H9 (cell line): Measurements from ENCODE around the gene MUC5AC. TPM values are rescaled to one million over a fixed set of nuclear protein-coding genes. Genes with fewer than 3 reads are reported as not detected.
"Not testable (repeated sequence)": the region's sequence is repeated elsewhere in the genome, so short reads cannot be mapped to it uniquely, and the experiment has no call there.

Experiments
- DNase-seq: peaks from one replicate; pipeline ENCODE4 v3.0.0-alpha.2; 2017
- H2AFZ ChIP-seq: one replicate; pipeline ENCODE4 v1.6.1; 2013; ENCODE audit warnings: mild to moderate bottlenecking, low read length, control low read depth, moderate library complexity
- H2AK5ac ChIP-seq: 2 replicates; pipeline ENCODE4 v1.6.1; 2013; ENCODE audit warnings: low read length, control low read depth, mixed read lengths; ENCODE audit not compliant: insufficient read length
- H2BK120ac ChIP-seq: one replicate; pipeline ENCODE4 v1.6.1; 2013; ENCODE audit warnings: low read depth, mild to moderate bottlenecking, low read length, control low read depth, inconsistent platforms; ENCODE audit not compliant: poor library complexity, severe bottlenecking
- H2BK12ac ChIP-seq: 2 replicates; pipeline ENCODE4 v1.6.1; 2013; ENCODE audit warnings: low read length, control low read depth, mixed read lengths, low read depth; ENCODE audit not compliant: insufficient read length
- H2BK15ac ChIP-seq: 2 replicates; pipeline ENCODE4 v1.6.1; 2013; ENCODE audit warnings: low read depth, low read length, control low read depth
- H2BK20ac ChIP-seq: one replicate; pipeline ENCODE4 v1.6.1; 2013; ENCODE audit warnings: low read depth, mild to moderate bottlenecking, low read length, control low read depth, inconsistent platforms; ENCODE audit not compliant: poor library complexity, severe bottlenecking
- H2BK5ac ChIP-seq: 2 replicates; pipeline ENCODE4 v1.6.1; 2013; ENCODE audit warnings: low read length, control low read depth, mixed read lengths; ENCODE audit not compliant: insufficient read length
- H3K14ac ChIP-seq: 2 replicates; pipeline ENCODE4 v1.6.1; 2013; ENCODE audit warnings: low read length, control low read depth; ENCODE audit not compliant: insufficient read depth
- H3K18ac ChIP-seq: 2 replicates; pipeline ENCODE4 v1.6.1; 2013; ENCODE audit warnings: low read depth, mild to moderate bottlenecking, mixed read lengths, low read length, control low read depth; ENCODE audit not compliant: insufficient read length
- H3K23ac ChIP-seq: 2 replicates; pipeline ENCODE4 v1.6.1; 2013; ENCODE audit warnings: low read length, control low read depth, mixed read lengths, low read depth; ENCODE audit not compliant: insufficient read length
- H3K23me2 ChIP-seq: 2 replicates; pipeline ENCODE4 v1.6.1; 2013; ENCODE audit warnings: low read depth, mild to moderate bottlenecking, mixed read lengths, low read length, control low read depth; ENCODE audit not compliant: insufficient read length, poor library complexity, severe bottlenecking
- H3K27ac ChIP-seq: 2 replicates; pipeline ENCODE4 v1.5.1; 2013; ENCODE audit warnings: low read length, control low read depth, mixed read lengths, low read depth; ENCODE audit not compliant: insufficient read length
- H3K27me3 ChIP-seq: 2 replicates; pipeline ENCODE4 v1.6.1; 2013; ENCODE audit warnings: low read length, control low read depth, inconsistent platforms; ENCODE audit not compliant: insufficient read depth
- H3K4ac ChIP-seq: 2 replicates; pipeline ENCODE4 v1.6.1; 2013; ENCODE audit warnings: low read depth, mild to moderate bottlenecking, control low read depth, inconsistent platforms, low read length, moderate library complexity
- H3K4me1 ChIP-seq: 2 replicates; pipeline ENCODE4 v1.6.1; 2013; ENCODE audit warnings: low read length, control low read depth, inconsistent platforms; ENCODE audit not compliant: insufficient read depth
- H3K4me2 ChIP-seq: 2 replicates; pipeline ENCODE4 v1.6.1; 2013; ENCODE audit warnings: low read length, control low read depth, mixed read lengths; ENCODE audit not compliant: insufficient read length, insufficient read depth
- H3K56ac ChIP-seq: 2 replicates; pipeline ENCODE4 v1.6.1; 2013; ENCODE audit warnings: low read depth, mild to moderate bottlenecking, mixed read lengths, low read length, control low read depth; ENCODE audit not compliant: insufficient read length
- H3K79me1 ChIP-seq: 2 replicates; pipeline ENCODE4 v1.6.1; 2013; ENCODE audit warnings: low read depth, mild to moderate bottlenecking, moderate library complexity, low read length, control low read depth, inconsistent platforms; ENCODE audit not compliant: insufficient read depth, poor library complexity, severe bottlenecking
- H3K79me2 ChIP-seq: 2 replicates; pipeline ENCODE4 v1.6.1; 2013; ENCODE audit warnings: low read length, control low read depth, inconsistent platforms; ENCODE audit not compliant: insufficient read depth
- H3K9ac ChIP-seq: 2 replicates; pipeline ENCODE4 v1.6.1; 2013; ENCODE audit warnings: low read length, control low read depth, mixed read lengths; ENCODE audit not compliant: insufficient read length; ENCODE audit errors: extremely low read depth
- H3K9me3 ChIP-seq: one replicate; pipeline ENCODE4 v1.6.1; 2013; ENCODE audit warnings: low read depth, low read length, inconsistent platforms; ENCODE audit not compliant: control insufficient read depth
- H3T11ph ChIP-seq: one replicate; pipeline ENCODE4 v1.6.1; 2013; ENCODE audit warnings: mild to moderate bottlenecking, low read length, control low read depth, inconsistent platforms
- H4K20me1 ChIP-seq: one replicate; pipeline ENCODE4 v1.6.1; 2013; ENCODE audit not compliant: control insufficient read depth, insufficient read length, insufficient read depth
- H4K5ac ChIP-seq: 2 replicates; pipeline ENCODE4 v1.6.1; 2013; ENCODE audit warnings: low read depth, mild to moderate bottlenecking, mixed read lengths, low read length, control low read depth; ENCODE audit not compliant: insufficient read length
- H4K8ac ChIP-seq: replicated peaks from 2 replicates; pipeline ENCODE4 v1.6.1; 2013; ENCODE audit warnings: low read length, control low read depth, mixed read lengths, low read depth; ENCODE audit not compliant: insufficient read length
- H4K91ac ChIP-seq: 2 replicates; pipeline ENCODE4 v1.6.1; 2013; ENCODE audit warnings: low read depth, mild to moderate bottlenecking, moderate library complexity, mixed read lengths, low read length, control low read depth; ENCODE audit not compliant: insufficient read length
- H3K27ac Mint-ChIP-seq, 3 experiments: 2 replicates in 2 of 3; 3 replicates in 1 of 3; pipeline ENCODE4 v1.8.0; 2020 to 2021; ENCODE audit warnings: mixed read lengths in 3 of 3, mild to moderate bottlenecking in 1 of 3, moderate library complexity in 1 of 3
- H3K27me3 Mint-ChIP-seq: 2 replicates; pipeline ENCODE4 v1.8.0; 2021; ENCODE audit warnings: low read depth, mild to moderate bottlenecking, moderate library complexity, mixed read lengths
- H3K36me3 Mint-ChIP-seq, 3 experiments: 2 replicates in 2 of 3; 3 replicates in 1 of 3; pipeline ENCODE4 v1.8.0; 2020 to 2021; ENCODE audit warnings: low read depth in 3 of 3, mixed read lengths in 3 of 3; ENCODE audit not compliant: insufficient read depth in 1 of 3
- H3K4me1 Mint-ChIP-seq, 2 experiments: 2 replicates each; pipeline ENCODE4 v1.8.0; 2020; ENCODE audit warnings: mixed read lengths in 2 of 2
- H3K4me3 Mint-ChIP-seq, 2 experiments: 2 replicates in 1 of 2; 3 replicates in 1 of 2; pipeline ENCODE4 v1.8.0; 2020 to 2021; ENCODE audit warnings: mild to moderate bottlenecking in 2 of 2, mixed read lengths in 2 of 2, moderate library complexity in 1 of 2
- H3K9me3 Mint-ChIP-seq, 2 experiments: 2 replicates in 1 of 2; 3 replicates in 1 of 2; pipeline ENCODE4 v1.8.0; 2020; ENCODE audit warnings: mild to moderate bottlenecking in 2 of 2, mixed read lengths in 2 of 2, moderate library complexity in 1 of 2
- WGBS: extraction: QIAGEN DNeasy Blood & Tissue Kit; methylation state at CpG from one replicate; pipeline ENCODE4 v1.1.7; 2013; ENCODE audit warnings: missing lambda C conversion rate, low lambda C conversion rate, mixed read lengths; ENCODE audit not compliant: insufficient read length; ENCODE audit errors: extremely low coverage; 5-methylcytosine and 5-hydroxymethylcytosine counted together
- total RNA-seq: library from RNA; stranded (reverse); gene quantifications from 2 replicates; pipeline ENCODE4 v1.2.1, GENCODE V29; 2021

Gene MUC5AC
- total RNA-seq, 1 experiment from 2014 or later: not detected

GRCh38 chr11:1247026-1247425 lies 89.3 kb downstream of the MUC5AC start:
- H3K27ac Mint-ChIP-seq: not testable (repeated sequence)
- WGBS: no CpG with 5 or more reads among the region's 14 CpGs

GRCh38 chr11:1248951-1249350 lies 91.2 kb downstream of the MUC5AC start:
- H3K27ac Mint-ChIP-seq, DNase-seq: not testable (repeated sequence)
- no CpG with 5 or more reads among the region's 18 CpGs for WGBS

More at GRCh38 chr11:1247026-1247425, 89.3 kb downstream of the MUC5AC start:
- H3K9ac ChIP-seq, H3K4me2 ChIP-seq, H4K5ac ChIP-seq, H4K91ac ChIP-seq, H3K4me1 ChIP-seq, H3K79me2 ChIP-seq, H3K4me1 Mint-ChIP-seq, H3K27me3 ChIP-seq, H2BK20ac ChIP-seq, H3K14ac ChIP-seq, H2BK15ac ChIP-seq, H3K27ac ChIP-seq, H4K20me1 ChIP-seq, H3T11ph ChIP-seq, H2BK120ac ChIP-seq, H2BK5ac ChIP-seq, H3K9me3 ChIP-seq, H3K56ac ChIP-seq, H3K23me2 ChIP-seq, H2AFZ ChIP-seq, DNase-seq, H4K8ac ChIP-seq, H2BK12ac ChIP-seq, H3K18ac ChIP-seq, H2AK5ac ChIP-seq, H3K79me1 ChIP-seq, H3K4ac ChIP-seq, H3K23ac ChIP-seq, H3K4me3 Mint-ChIP-seq: not testable (repeated sequence)
- Mint-ChIP-seq H3K36me3 (peaks cover 13 to 28% (median 18%) of the 10 kb centered on the region in 3 experiments; a peak in 6 of 7 replicates), H3K9me3 (peaks cover 64 to 70% of the 10 kb centered on the region in 2 experiments), H3K27me3 (peaks cover 14% of the 10 kb centered on the region)

More at GRCh38 chr11:1248951-1249350, 91.2 kb downstream of the MUC5AC start:
- not testable (repeated sequence) for H2BK15ac ChIP-seq, H3K4me3 Mint-ChIP-seq, H3K4ac ChIP-seq, H2BK5ac ChIP-seq, H2BK12ac ChIP-seq, H3K18ac ChIP-seq, H4K5ac ChIP-seq, H3K9ac ChIP-seq, H3K27me3 ChIP-seq, H3K23me2 ChIP-seq, H3K56ac ChIP-seq, H3T11ph ChIP-seq, H2AFZ ChIP-seq, H3K14ac ChIP-seq, H2BK20ac ChIP-seq, H2BK120ac ChIP-seq, H2AK5ac ChIP-seq, H3K4me1 ChIP-seq, H3K4me1 Mint-ChIP-seq, H4K91ac ChIP-seq, H3K23ac ChIP-seq, H4K20me1 ChIP-seq, H3K4me2 ChIP-seq, H3K79me1 ChIP-seq, H3K79me2 ChIP-seq, H4K8ac ChIP-seq, H3K9me3 ChIP-seq, H3K27ac ChIP-seq
- H3K9me3 Mint-ChIP-seq: peaks cover 59 to 62% of the 10 kb centered on the region in 2 experiments
- peaks cover 17% of the 10 kb centered on the region for H3K27me3 Mint-ChIP-seq
- peaks cover 15 to 23% (median 17%) of the 10 kb centered on the region in 3 experiments; a peak in 6 of 7 replicates for H3K36me3 Mint-ChIP-seq
